ENCODE data around the gene SF3B3.
"Not testable (repeated sequence)": the region's sequence is repeated elsewhere in the genome, so short reads cannot be mapped to it uniquely, and the experiment has no call there.

SF3B3 gene

DNA sequence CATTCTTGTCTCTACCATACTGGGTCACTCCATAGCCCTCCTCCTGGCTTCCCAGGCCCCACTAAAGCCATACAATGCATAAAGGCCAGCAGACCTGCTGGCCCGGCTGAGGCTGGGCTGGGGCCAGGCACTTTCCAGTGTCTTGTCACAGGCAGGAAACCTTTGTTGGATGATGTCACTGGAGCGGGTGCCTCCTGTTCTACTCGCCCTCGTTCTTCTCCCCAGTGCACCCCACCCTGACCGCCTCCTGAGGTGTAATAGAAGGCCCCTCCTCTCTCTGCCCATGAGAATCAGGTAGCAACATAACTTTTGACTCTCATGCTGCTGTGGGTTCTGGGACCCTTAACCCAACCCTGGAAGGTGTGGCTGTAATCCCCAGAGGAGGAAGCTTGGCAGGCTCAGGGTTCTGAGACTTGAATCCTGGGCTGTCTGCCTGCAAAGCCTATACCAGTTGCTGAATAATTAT, 68.5 kb downstream of the SF3B3 start:
- no peak for DNase-seq

- DNase-seq: no peak
These were observed 69.9 kb downstream of the SF3B3 start for GRCh38 chr16:70593544-70593943.

- DNase-seq: no peak
These were observed 71.0 kb downstream of the SF3B3 start for GRCh38 chr16:70594569-70594968.

DNA sequence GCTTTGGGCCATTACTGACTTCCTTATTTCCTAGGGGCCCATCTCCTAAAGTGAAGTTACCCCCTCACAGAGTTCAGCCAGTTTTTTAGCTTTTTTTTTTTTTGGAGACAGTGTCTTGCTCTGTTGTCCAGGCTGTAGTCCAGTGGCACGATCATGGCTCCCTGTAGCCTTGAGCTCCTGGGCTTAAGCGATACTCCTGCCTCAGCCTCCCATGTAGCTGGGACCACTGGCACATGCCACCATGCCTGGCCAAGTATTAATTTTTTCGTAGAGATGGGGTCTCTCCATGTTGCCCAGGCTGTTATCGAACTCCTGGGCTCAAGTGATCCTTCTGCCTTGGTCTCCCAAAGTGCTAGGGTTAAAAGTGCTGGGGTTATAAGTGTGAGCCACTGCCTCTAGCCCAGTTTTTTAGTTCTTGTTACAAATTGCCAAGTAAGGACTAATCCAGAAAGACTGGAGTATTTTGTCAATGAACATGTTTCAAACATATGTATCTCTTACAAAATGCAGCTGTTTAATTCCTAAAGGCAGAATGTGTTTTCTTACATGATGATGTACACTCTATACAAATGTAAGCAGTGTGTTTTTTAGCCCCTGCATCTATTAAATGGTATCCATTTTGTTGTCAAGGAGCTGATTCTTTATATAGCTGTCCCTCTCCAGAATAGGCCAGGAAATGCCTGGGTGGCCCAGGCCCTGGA, 73.7 kb downstream of the SF3B3 start:
- DNase-seq: no peak

DNA sequence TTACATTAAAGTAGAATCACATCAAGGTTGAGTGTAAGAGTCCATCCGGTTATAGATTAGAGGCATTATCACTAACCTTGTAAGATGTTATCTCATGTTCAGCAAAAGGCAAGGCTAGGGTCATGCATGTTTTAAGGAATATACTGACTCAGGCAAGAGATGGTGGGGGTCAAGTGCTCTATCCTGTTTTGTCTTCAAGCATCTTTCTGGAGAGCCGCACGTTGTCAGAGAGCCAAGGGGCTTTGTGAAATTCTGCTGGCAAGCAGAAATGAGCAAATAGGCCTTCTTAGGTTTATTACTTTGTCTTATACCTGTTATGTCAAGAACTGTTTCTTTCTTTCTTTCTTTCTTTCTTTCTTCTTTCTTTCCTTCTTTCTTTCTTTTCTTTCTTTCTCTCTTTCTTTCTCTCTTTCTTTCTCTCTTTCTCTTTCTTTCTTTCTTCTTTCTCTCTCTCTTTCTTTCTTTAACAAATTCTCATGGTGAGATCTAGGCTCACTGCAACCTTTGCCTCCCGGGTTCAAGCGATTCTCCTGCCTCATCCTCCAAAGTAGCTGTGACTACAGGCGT, 75.4 kb downstream of the SF3B3 start:
- DNase-seq: no peak

- no peak for DNase-seq
These were observed 77.1 kb downstream of the SF3B3 start for GRCh38 chr16:70600730-70601129.

DNA sequence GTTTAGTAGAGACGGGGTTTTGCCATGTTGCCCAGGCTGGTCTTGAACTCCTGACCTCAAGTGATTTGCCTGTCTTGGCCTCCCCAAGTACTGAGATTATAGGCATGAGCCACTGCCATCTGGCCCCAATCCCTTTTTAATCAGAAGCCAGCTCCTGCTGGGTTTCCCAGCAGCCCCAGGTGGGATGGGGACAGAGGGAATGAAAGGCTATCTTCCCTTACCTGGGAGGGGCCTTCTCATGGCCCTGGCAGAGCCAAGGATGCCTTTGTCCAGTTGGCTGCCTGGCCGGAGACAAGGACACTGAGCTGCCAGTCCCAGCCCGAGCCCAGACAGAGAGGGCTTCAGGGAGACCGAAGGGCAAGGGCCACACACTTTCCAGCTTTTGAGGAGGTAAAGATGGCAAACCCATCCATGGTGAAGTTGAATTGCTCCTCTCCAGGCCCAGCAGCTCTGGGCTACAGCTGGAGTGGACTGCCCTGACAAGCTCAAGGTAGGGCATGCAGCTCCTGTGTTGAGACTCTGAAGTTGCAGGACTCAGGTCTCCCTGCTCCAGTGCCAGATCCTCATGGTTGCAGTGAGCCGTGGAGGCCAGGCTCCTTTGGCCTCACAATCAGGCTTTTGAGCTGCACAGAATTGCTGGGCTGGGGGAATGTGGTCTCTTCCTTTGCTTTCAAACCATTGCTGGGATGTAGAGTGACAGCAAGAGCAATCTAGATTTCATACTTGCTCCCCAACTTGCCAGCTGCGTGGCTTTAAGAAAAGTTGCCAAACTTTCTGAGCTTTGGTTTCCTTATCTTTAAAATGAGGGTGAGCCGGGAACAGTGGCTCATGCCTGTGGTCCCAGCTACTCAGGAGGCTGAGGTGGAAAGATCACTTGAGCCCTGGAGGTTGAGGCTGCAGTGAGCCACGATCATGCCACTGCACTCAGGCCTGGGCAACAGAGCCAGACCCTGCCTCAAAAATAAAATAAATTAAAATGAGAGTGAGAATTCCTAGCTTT, 78.3 kb downstream of the SF3B3 start:
- DNase-seq: no peak

DNA sequence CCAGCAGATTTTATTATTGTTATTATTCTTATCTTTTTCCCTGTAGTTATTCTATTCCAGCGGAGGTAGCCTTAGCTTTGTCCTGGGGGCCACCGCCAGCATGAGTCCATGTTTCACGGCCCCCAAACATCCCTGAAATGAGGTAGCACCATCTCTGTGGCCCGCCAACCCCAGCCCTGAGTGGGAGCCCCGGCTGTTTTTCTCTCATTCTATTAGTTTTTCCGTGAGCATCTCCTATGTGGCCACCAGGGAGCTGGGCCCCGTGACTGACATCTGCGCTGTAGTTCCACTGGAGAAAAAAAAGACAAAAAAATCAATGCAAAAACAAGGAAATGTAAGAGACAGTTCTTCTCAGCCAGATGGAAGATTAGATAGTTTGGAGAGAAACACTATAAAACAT, 79.2 kb downstream of the SF3B3 start:
- DNase-seq: no peak

DNA sequence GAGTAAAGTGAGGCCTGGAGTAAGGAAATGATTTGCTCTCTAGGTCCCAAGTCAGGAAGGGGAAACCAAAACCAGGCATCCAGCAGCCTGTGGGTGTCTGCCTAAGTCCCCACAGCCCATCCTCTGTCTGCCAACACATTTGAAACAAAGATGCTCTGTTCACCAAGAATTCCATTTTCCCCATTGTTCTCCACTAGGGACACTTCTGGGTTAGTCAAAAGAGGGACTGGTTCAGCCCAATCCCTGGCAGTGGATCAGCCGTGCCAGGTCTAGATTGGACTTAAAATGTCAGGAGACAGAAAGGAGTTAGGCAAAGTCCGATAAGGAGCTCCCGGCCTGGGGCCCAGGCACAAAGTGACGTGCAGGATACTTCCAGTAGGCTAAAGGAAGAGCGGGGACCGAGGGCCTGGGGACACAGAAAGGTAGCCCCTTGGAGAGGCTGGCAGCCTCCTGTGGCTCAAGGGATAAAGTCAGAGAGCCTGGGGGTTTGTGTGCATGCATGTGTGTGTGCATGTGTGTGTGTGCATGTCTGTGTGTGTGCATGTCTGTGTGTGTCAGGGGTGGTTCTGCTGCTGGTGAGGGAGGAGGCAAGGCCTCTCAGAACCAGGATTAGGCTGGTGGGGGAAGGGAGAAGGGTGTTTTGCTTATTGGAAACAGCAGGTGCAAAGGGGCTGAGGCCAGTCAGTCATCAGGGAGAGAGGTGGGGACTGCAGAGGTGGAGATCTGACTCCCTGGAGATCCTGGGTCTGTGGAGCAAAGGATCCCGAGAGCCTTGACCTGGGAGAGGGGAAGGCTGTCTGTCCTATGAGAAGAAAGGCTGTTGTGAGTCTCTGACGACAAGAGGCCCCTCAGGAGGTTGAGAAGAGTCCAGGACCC, 81.0 kb downstream of the SF3B3 start:
- DNase-seq: no peak

DNA sequence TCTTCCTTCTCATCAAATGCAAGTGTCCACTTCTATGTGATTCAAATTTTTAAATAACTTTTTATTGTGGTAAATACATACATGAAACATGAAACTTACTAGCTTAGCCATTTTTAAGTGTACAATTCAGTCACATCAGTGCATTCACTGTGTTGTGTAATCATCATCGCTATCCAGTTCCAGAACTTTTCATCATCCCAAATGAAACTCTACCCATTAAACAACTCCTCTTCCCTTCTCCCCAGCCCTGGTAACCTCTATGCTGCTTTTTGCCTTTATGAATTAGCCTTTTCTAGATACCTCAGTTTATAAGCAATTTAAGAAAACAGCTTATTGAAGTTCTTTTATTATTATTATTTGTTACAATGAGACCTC, 81.7 kb downstream of the SF3B3 start:
- DNase-seq: no peak

DNA sequence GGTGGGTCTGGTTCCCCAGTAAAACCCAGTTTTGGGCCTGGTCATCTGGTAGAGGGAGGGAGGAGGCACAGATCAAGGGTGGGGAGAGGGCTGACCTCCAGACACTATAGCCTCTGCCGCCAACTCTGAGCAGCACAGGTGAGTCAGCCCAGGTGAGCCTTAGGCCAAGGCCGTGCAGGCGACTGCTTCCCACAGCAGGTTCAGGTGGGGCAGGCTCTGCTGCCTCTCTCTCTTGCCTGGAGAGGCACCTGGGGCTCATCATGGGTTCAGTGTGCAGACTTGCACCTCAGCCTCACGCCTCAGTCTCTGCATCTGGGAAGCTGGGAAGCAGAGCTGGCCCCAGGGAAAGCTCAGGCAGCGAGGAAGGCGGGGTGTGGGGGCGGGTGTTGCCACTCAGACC, 84.9 kb downstream of the SF3B3 start:
- no peak for DNase-seq

- no peak for DNase-seq
These were observed 86.9 kb downstream of the SF3B3 start for GRCh38 chr16:70610273-70611223.

GRCh38 chr16:70611224-70611598, 87.6 kb downstream of the SF3B3 start:
- no peak for DNase-seq

DNA sequence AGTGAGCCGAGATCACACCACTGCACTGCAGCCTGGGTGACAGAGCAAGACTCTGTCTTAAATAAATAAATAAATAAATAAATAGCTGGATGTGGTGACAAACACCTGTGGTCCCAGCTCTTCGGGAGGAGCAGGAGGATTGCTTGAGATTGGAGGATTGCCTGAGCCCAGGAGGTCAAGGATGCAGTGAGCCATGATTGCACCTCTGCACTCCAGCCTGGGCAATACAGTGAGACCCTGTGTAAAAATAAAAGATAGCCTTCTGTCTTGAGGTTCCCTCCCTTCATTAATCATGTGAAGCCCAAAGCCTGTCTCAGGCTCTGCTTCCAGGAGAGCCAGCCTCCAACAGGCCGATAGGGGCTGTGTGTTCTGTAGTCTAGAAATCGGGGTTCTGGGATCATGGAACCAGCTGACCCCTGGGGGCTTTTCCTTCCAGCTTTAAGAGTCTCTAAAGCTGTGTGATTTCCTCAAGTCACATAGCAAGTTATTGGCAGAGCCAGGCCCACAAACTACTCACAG, 88.2 kb downstream of the SF3B3 start:
- DNase-seq: no peak

DNA sequence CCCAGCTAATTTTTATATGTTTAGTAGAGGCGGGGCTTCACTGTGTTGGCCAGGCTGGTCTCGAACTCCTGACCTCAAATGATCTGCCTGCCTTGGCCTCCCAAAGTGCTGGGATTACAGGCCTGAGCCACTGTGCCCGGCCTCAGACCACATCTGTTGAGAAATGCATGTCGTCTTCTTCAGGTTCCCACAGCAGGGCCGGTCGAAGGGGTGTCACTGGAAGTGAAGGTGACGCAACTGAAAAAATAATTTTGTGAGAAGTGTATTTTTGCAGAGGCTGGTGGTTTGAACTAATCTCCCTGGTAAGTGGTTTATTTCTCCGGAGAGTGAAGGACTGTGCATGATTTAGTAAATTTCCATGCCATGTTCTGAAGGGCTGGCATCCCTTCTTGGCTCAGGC, 89.3 kb downstream of the SF3B3 start:
- DNase-seq: no peak

GRCh38 chr16:70614208-70614951, 90.8 kb downstream of the SF3B3 start:
- DNase-seq: no peak

GRCh38 chr16:70615945-70616344, 92.3 kb downstream of the SF3B3 start:
- DNase-seq: no peak

DNA sequence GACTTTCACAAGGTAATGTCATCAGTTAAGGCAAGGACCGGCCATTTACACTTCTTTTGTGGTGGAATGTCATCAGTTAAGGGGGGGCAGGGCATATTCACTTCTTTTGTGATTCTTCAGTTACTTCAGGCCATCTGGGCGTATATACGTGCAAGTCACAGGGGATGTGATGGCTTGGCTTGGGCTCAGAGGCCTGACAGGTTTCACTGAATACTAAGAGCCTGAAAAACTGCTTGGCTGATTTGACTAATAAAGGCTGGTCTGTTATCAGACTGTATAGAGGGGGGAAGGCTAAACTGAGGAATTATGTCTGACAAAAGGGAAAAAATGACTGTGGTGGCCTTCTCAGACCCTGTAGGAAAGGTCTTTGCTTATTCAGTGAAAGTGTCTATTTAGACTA, 98.2 kb downstream of the SF3B3 start:
- not testable (repeated sequence) for DNase-seq

All from stimulated activated CD4-positive, alpha-beta T cell treated with anti-CD3 and anti-CD28 coated beads, Interleukin-4, amount 100 ng/mL, for 4 hours (primary cell).